Activated CD8-positive, alpha-beta T cell treated with anti-CD3 and anti-CD28 coated beads for 36 hours (primary cell): ENCODE data around the gene RUNX1. TPM values are rescaled to one million over a fixed set of nuclear protein-coding genes. Genes with fewer than 3 reads are reported as not detected.

Experiments used
- ATAC-seq: fragments of 200-7000 bp; cut with Tn5 transposase; one replicate; pipeline ENCODE4 v1.10.0; 2021; ENCODE audit warnings: mild to moderate bottlenecking, moderate library complexity
- CTCF ChIA-PET: fragments of 350-600 bp; sonication (Branson Sonifier 250); formaldehyde crosslinking; loops from one replicate; lab custom pipeline; 2021; ENCODE audit warnings: antibody characterized with exemption; lab: Charles Lee
- POLR2A ChIA-PET: fragments of 350-600 bp; sonication (Branson Sonifier 250); formaldehyde crosslinking; loops from one replicate; lab custom pipeline; 2021; ENCODE audit warnings: antibody characterized with exemption; lab: Charles Lee
- DNase-seq: peaks from one replicate; pipeline ENCODE4 v3.0.0-alpha.2; 2020
- H3K27ac Mint-ChIP-seq: one replicate; pipeline ENCODE4 v1.8.0; 2021; ENCODE audit warnings: mild to moderate bottlenecking, mixed read lengths
- H3K27me3 Mint-ChIP-seq: one replicate; pipeline ENCODE4 v1.8.0; 2021; ENCODE audit warnings: mixed read lengths
- H3K36me3 Mint-ChIP-seq: one replicate; pipeline ENCODE4 v1.8.0; 2021; ENCODE audit warnings: low read depth, mixed read lengths
- H3K4me1 Mint-ChIP-seq: one replicate; pipeline ENCODE4 v1.8.0; 2021; ENCODE audit warnings: low read depth, mixed read lengths
- H3K4me3 Mint-ChIP-seq: one replicate; pipeline ENCODE4 v1.8.0; 2021; ENCODE audit warnings: mild to moderate bottlenecking, moderate library complexity, mixed read lengths
- H3K9me3 Mint-ChIP-seq: one replicate; pipeline ENCODE4 v1.8.0; 2021; ENCODE audit warnings: mixed read lengths
- CTCF ChIP-seq: fragments of 200-600 bp; IDR thresholded peaks from one replicate; pipeline ENCODE4 v1.8.0; 2022; ENCODE audit warnings: antibody characterized with exemption, mild to moderate bottlenecking
- intact Hi-C: fragments of 100-400 bp; cut with micrococcal nuclease; formaldehyde crosslinking; loops from one replicate; pipeline ENCODE4 v1.10.0; 2022
- total RNA-seq, 2 experiments: library from RNA; stranded (reverse); gene quantifications; one replicate each; pipeline ENCODE4 v1.2.3, GENCODE V29; 2021

RUNX1 gene
- total RNA-seq, 2 experiments from 2014 or later: 18.7 to 19.0 TPM

DNA sequence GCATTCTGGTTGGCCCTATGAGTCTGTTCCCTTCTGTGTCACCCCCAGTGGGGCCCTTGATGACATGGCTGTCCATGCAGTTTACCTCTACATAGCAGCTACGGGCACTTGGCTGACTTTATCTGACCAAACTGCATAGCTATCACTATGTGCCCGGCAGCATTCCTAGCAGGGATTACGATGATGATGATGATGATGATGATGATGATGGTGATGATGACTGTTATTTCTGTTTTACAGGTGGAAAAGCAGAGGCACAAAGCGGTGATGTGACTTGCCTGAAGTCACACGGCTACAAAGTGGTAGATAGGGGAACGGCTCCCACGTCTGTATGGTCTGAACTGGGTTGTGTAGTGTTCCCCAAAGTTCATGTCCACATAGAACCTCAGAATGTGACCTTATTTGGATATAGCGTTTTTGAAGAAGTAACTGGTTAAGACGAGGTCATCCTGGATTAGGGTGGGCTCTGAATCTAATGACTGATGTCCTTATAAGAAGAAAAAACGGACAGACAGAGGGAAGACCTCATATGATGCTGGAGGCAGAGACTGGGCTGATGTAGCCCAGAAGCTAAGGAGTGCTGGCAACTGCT is 57.6 kb downstream of the RUNX1 start:
- ChIA-PET POLR2A (interaction anchor here (0.8 to 11.7 kb wide), 2 partner anchors 38 to 56 kb away, joined by 3 to 183 read pairs; partner anchors contain the start of gene RUNX1), CTCF (interaction anchor here (2.5 to 6.5 kb wide), 4 partner anchors 17 to 106 kb away, joined by 8 to 56 read pairs (median 16); no protein-coding TSS in a partner anchor)
- no peaks in the 10 kb centered on the region for H3K27me3 Mint-ChIP-seq

DNA sequence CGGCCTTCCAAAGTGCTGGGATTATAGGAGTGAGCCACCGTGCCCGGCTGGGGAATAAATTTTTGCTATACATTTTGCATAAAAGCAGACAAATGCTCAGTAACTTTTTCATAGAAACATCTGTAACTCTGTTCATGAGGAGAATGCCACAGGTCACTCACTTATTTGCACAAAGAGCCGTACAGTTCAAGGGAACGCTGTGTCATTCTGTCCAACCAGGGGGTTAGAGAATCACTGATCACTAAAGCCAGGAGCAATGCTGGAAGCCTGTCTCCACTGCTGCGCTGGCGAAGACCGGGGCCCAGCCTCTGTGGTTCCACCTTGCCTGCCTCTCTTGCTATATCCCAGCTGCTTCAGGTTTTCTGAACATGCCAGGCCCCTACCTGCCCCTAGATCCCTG is 58.3 kb downstream of the RUNX1 start:
- H3K4me3 Mint-ChIP-seq: no peak overlapping the region
- TF ChIP-seq CTCF: no peak
- H3K36me3 Mint-ChIP-seq: no peaks in the 10 kb centered on the region
- ChIA-PET CTCF (interaction anchor here (0.7 to 6.5 kb wide), 11 partner anchors 9 to 105 kb away, joined by 3 to 56 read pairs (median 6); no protein-coding TSS in a partner anchor), POLR2A (interaction anchor here (0.6 to 11.7 kb wide), 12 partner anchors 9 to 105 kb away, joined by 3 to 183 read pairs (median 6); partner anchors contain the start of gene RUNX1)
- H3K4me1 Mint-ChIP-seq: peaks cover 71% of the 10 kb centered on the region
- no peak for DNase-seq
- ATAC-seq: no peak
- H3K9me3 Mint-ChIP-seq: no peaks in the 10 kb centered on the region
- H3K27me3 Mint-ChIP-seq: no peaks in the 10 kb centered on the region
- H3K27ac Mint-ChIP-seq: no peak overlapping the region
- intact Hi-C loops: no loop called here

More for the DNA sequence above, 57.6 kb downstream of the RUNX1 start:
- DNase-seq (no peak), ATAC-seq (no peak)
- Mint-ChIP-seq H3K9me3 (no peaks in the 10 kb centered on the region), H3K4me3 (no peak overlapping the region), H3K4me1 (peaks cover 71% of the 10 kb centered on the region), H3K27ac (no peak overlapping the region), H3K36me3 (no peaks in the 10 kb centered on the region)
- intact Hi-C loops: no loop called here
- TF ChIP-seq CTCF: no peak

DNA sequence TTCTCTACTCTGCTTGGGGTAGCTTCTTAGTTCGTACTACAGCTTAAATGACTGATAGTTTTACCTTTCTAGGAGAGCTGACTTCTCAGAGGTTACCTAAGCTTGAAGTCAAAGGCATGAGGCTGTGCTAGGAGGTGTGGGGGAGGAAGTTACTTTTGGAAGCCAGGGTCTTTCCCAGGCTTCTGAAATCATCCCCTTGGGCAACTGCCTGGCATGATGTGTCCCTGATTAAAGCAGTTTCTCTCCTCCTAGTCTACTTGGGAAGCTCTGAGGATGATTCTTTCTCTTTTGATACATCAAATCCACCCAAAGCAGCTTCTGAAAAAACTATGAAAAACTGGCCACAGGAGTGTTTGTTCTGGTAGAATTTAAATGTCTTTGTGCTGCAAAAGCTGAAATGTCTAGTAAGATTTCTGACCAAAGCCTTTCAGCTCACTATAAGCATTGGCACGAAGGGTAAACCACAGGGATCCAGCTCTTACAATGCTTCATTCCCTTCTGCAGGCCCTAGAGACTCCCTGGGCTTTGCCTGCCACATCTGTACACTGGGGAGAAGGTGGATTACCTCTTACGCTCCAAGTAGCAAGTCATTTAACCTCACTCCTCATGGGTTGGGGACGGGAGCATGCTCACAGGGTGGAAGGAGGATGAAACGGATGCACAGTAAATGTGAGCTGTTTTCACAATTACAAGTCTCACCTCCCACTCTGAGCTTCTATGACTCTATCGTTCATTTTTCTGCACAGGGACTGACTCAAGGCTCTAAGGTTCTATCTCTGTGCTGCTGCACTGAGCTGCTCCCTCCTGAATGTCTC is 59.6 kb downstream of the RUNX1 start:
- peaks cover 68% of the 10 kb centered on the region for H3K4me1 Mint-ChIP-seq
- H3K36me3 Mint-ChIP-seq: no peaks in the 10 kb centered on the region
- ATAC-seq: peak; percentile 74
- no peaks in the 10 kb centered on the region for H3K27me3 Mint-ChIP-seq
- no peak for TF ChIP-seq CTCF
- no peak overlapping the region for H3K4me3 Mint-ChIP-seq
- POLR2A ChIA-PET: interaction anchor here (0.6 to 11.7 kb wide), 23 partner anchors 8 to 215 kb away, joined by 3 to 183 read pairs (median 5); partner anchors contain the start of gene RUNX1
- intact Hi-C loops: loop anchor here (2.0 to 5.0 kb wide), 4 partner anchors 38 to 108 kb away; partner anchors contain the start of gene RUNX1
- CTCF ChIA-PET: interaction anchor here (0.8 to 6.5 kb wide), 21 partner anchors 10 to 123 kb away, joined by 3 to 56 read pairs (median 6); no protein-coding TSS in a partner anchor
- H3K27ac Mint-ChIP-seq: peak overlapping the region; percentile 42
- no peaks in the 10 kb centered on the region for H3K9me3 Mint-ChIP-seq
- peak; percentile 82 for DNase-seq

GRCh38 chr21:34988625-34989024 is 60.5 kb downstream of the RUNX1 start:
- CTCF ChIA-PET: interaction anchor here (1.2 to 6.5 kb wide), 10 partner anchors 14 to 99 kb away, joined by 3 to 56 read pairs (median 7); no protein-coding TSS in a partner anchor
- intact Hi-C loops: loop anchor here (2.0 to 5.0 kb wide), 4 partner anchors 39 to 109 kb away; partner anchors contain the start of gene RUNX1
- Mint-ChIP-seq H3K4me1 (peaks cover 77% of the 10 kb centered on the region), H3K9me3 (no peaks in the 10 kb centered on the region), H3K4me3 (no peak overlapping the region), H3K27me3 (no peaks in the 10 kb centered on the region), H3K36me3 (no peaks in the 10 kb centered on the region), H3K27ac (peak overlapping the region; percentile 10)
- DNase-seq (no peak), ATAC-seq (no peak)
- POLR2A ChIA-PET: interaction anchor here (0.5 to 11.7 kb wide), 17 partner anchors 11 to 107 kb away, joined by 3 to 183 read pairs (median 8); partner anchors contain the start of gene RUNX1
- TF ChIP-seq CTCF: no peak
